SH-SY5Y (cell line): ENCODE results near the gene FGD4.

Source experiments
- GATA2 ChIP-seq: IDR thresholded peaks from 2 replicates; pipeline ENCODE4 v1.6.1; 2011; ENCODE audit warnings: mild to moderate bottlenecking, low read depth, low read length
- GATA3 ChIP-seq: IDR thresholded peaks from 2 replicates; pipeline ENCODE4 v1.6.1; 2011; ENCODE audit warnings: low read depth, mild to moderate bottlenecking, low read length, moderate library complexity

DNA sequence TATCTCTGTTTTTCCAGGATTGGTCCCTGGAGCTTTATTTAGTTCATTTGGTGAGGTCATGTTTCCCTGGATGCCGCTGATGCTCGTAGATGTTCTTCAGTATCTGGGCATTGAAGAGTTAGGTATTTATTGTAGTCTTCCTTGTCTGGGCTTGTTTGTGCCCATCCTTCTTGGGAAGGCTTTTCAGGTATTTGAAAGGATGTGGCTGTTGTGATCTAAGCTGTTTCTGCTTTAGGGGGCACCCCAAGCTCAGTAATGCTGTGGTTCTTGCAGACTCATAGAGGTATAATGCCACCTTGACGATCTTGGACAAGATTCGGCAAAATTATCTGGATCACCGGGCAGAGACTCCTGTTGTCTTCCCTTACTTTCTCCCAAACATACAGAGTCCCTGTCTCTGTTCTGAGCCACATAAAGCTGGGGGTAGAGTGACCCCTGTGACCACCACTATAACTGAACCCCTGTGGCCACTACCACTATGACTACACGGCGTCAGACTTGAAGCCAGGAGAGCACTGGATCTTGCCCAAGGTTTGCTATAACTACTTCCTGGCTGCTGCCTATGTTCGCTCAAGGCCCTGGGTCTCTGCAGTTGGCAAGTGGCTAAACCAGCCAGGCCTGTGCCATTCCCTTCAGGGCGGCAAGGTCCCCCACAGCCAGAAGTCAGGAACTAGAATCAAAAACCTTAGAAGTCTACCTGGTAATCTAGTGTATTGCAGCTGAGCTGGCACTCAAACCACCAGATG is 40.9 kb downstream of the FGD4 start:
- TF ChIP-seq GATA2: no peak
- no peak for TF ChIP-seq GATA3
